SK-N-SH (cell line): ENCODE data around the gene ATP8A2.

Experiments used
- EZH2phosphoT487 ChIP-seq: fragments of 200-600 bp; sonication (generic); IDR thresholded peaks from 2 replicates; pipeline ENCODE4 v1.6.1; 2017; ENCODE audit warnings: low read depth, mixed run types, mild to moderate bottlenecking, antibody characterized with exemption, moderate library complexity, borderline replicate concordance
- GATA2 ChIP-seq: sonication (generic); formaldehyde crosslinking; IDR thresholded peaks from 2 replicates; pipeline ENCODE4 v1.5.0; 2020; ENCODE audit warnings: mild to moderate bottlenecking, missing genetic modification reagents
- TCF12 ChIP-seq: IDR thresholded peaks from 2 replicates; pipeline ENCODE4 v1.4.0; 2012
- TF ChIP-seq, protein P1 (sequence below): fragments of 150-350 bp; IDR thresholded peaks from 2 replicates; pipeline ENCODE4 v1.6.1; 2017; ENCODE audit warnings: antibody characterized with exemption, low read length, low read depth, borderline replicate concordance
- TF ChIP-seq, protein P2 (sequence below): fragments of 200-600 bp; sonication (generic); IDR thresholded peaks from 2 replicates; pipeline ENCODE4 v1.6.1; 2017; ENCODE audit warnings: antibody characterized with exemption, mild to moderate bottlenecking, moderate library complexity

DNA sequence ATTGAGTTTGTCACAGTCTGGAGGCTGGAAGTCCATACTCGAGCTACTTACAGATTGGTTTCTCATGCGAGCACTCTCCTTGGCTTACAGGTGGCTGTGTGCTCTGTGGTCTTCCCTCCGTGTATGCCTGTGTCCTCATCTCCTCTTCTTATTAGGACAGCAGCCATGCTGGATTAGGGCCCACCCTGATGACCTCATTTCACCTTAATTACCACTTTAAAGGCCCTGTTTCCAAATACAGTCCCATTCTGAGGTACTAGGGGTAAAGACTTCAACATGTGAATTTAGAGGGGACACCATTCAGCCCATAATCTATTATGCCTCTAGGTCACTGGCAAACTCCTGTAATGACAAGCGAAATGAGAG is 639.4 kb downstream of the ATP8A2 start:
- TF ChIP-seq, protein P1, sequence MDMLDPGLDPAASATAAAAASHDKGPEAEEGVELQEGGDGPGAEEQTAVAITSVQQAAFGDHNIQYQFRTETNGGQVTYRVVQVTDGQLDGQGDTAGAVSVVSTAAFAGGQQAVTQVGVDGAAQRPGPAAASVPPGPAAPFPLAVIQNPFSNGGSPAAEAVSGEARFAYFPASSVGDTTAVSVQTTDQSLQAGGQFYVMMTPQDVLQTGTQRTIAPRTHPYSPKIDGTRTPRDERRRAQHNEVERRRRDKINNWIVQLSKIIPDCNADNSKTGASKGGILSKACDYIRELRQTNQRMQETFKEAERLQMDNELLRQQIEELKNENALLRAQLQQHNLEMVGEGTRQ: no peak
- TF ChIP-seq, protein P2, sequence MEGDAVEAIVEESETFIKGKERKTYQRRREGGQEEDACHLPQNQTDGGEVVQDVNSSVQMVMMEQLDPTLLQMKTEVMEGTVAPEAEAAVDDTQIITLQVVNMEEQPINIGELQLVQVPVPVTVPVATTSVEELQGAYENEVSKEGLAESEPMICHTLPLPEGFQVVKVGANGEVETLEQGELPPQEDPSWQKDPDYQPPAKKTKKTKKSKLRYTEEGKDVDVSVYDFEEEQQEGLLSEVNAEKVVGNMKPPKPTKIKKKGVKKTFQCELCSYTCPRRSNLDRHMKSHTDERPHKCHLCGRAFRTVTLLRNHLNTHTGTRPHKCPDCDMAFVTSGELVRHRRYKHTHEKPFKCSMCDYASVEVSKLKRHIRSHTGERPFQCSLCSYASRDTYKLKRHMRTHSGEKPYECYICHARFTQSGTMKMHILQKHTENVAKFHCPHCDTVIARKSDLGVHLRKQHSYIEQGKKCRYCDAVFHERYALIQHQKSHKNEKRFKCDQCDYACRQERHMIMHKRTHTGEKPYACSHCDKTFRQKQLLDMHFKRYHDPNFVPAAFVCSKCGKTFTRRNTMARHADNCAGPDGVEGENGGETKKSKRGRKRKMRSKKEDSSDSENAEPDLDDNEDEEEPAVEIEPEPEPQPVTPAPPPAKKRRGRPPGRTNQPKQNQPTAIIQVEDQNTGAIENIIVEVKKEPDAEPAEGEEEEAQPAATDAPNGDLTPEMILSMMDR: no peak
- no peak for TF ChIP-seq GATA2 (CRISPR knock-in tag)
- no peak for TF ChIP-seq EZH2phosphoT487
- TF ChIP-seq TCF12: no peak
